ENCODE results near the gene EXOC6B.

GRCh38 chr2:72685638-72686213 lies 140.1 kb downstream of the EXOC6B start:
- TF ChIP-seq ZFP37 (tag by site-specific recombination; IDR thresholded peaks at IDR 0.05) (no peak), ZNF571 (tag by site-specific recombination; IDR thresholded peaks at IDR 0.05) (no peak), ELK4 (IDR thresholded peaks at IDR 0.05; ENCODE audit: borderline replicate concordance, low read depth, low read length) (no peak), TRIM28 (IDR thresholded peaks at IDR 0.05; ENCODE audit: borderline replicate concordance, low read length) (no peak), ZFP3 (tag by site-specific recombination; IDR thresholded peaks at IDR 0.05; ENCODE audit: low read depth) (no peak), ZNF311 (tag by site-specific recombination; IDR thresholded peaks at IDR 0.05; ENCODE audit: borderline replicate concordance) (no peak), REST (tag by site-specific recombination; IDR thresholded peaks at IDR 0.05) (no peak), ZNF341 (tag by site-specific recombination; IDR thresholded peaks at IDR 0.05; ENCODE audit: low read depth) (no peak), KLF8 (tag by site-specific recombination; IDR thresholded peaks at IDR 0.05) (no peak), SP2 (tag by site-specific recombination; IDR thresholded peaks at IDR 0.05) (no peak), TCF7L2 (IDR thresholded peaks at IDR 0.05; ENCODE audit: borderline replicate concordance, low read depth, low read length) (no peak), YY1 (tag by site-specific recombination; IDR thresholded peaks at IDR 0.05) (no peak)
